GM19395 (cell line): ENCODE results near the gene YIPF2.
"Not testable (repeated sequence)": the region's sequence is repeated elsewhere in the genome, so short reads cannot be mapped to it uniquely, and the experiment has no call there.

Experiments
- ATAC-seq: cut with Tn5 transposase; IDR thresholded peaks from one replicate; pipeline ENCODE4 v1.9.1; 2021; ENCODE audit warnings: mild to moderate bottlenecking, moderate library complexity; ENCODE audit not compliant: unreplicated experiment

YIPF2 gene

GRCh38 chr19:10941649-10942048 lies 13.2 kb upstream of the YIPF2 start:
- not testable (repeated sequence) for ATAC-seq

- no peak for ATAC-seq
These were observed 8.2 kb upstream of the YIPF2 start for GRCh38 chr19:10936661-10937084.

- no peak for ATAC-seq
These were observed 7.1 kb upstream of the YIPF2 start for GRCh38 chr19:10935371-10936059.

GRCh38 chr19:10929402-10929794 lies 959 bp upstream of the YIPF2 start:
- ATAC-seq: no peak

- no peak for ATAC-seq
These were observed 493 bp downstream of the YIPF2 start for GRCh38 chr19:10927730-10928562.

GRCh38 chr19:10924597-10924996 lies 3.8 kb downstream of the YIPF2 start:
- ATAC-seq: no peak

- no peak for ATAC-seq
These were observed 5.0 kb downstream of the YIPF2 start for GRCh38 chr19:10923260-10924112.

GRCh38 chr19:10922638-10923014 lies 5.8 kb downstream of the YIPF2 start:
- ATAC-seq: no peak

GRCh38 chr19:10921910-10922637 lies 6.4 kb downstream of the YIPF2 start:
- ATAC-seq: no peak

GRCh38 chr19:10921199-10921909 lies 7.1 kb downstream of the YIPF2 start:
- no peak for ATAC-seq

- no peak for ATAC-seq
These were observed 7.7 kb downstream of the YIPF2 start for GRCh38 chr19:10920781-10921180.

- ATAC-seq: no peak
These were observed 8.2 kb downstream of the YIPF2 start for GRCh38 chr19:10920288-10920655.

GRCh38 chr19:10919352-10920287 lies 8.8 kb downstream of the YIPF2 start:
- no peak for ATAC-seq

GRCh38 chr19:10918359-10918758 lies 10.1 kb downstream of the YIPF2 start:
- ATAC-seq: no peak

GRCh38 chr19:10916602-10917001 lies 11.8 kb downstream of the YIPF2 start:
- no peak for ATAC-seq

- no peak for ATAC-seq
These were observed 13.0 kb downstream of the YIPF2 start for GRCh38 chr19:10915130-10916091.

- ATAC-seq: no peak
These were observed 14.6 kb downstream of the YIPF2 start for GRCh38 chr19:10913716-10914340.
